ENCODE results near the gene COX6B2. TPM values are rescaled to one million over a fixed set of nuclear protein-coding genes. Genes with fewer than 3 reads are reported as not detected.
"Not testable (repeated sequence)": the region's sequence is repeated elsewhere in the genome, so short reads cannot be mapped to it uniquely, and the experiment has no call there.

COX6B2 gene
- total and polyA plus RNA-seq, 2 donors (not counting 3 experiments of a cell fraction or from before 2014, with no cell fraction given) = not detected

GRCh38 chr19:55333870-55334269, 20.6 kb downstream of the COX6B2 start:
- dilution Hi-C loops (cut with MboI; ENCODE audit: extremely low pct_ligation_motif_present, low sequenced_read_pairs) = no loop called here
- H2AFZ ChIP-seq (ENCODE audit: low read depth, low read length) = no peak overlapping the region
- no peak overlapping the region for H3K4me2 ChIP-seq (ENCODE audit: insufficient read depth, low read length)
- H3K9me3 ChIP-seq (replicated peaks; ENCODE audit: control insufficient read depth, insufficient read depth, low read length) = no peaks in the 10 kb centered on the region
- TF ChIP-seq GATA2 (IDR thresholded peaks at IDR 0.05; ENCODE audit: insufficient read depth, insufficient read length, low read depth, low read length) = no peak
- no peak for TF ChIP-seq CTCF (IDR thresholded peaks at IDR 0.05; ENCODE audit: extremely low read depth in 1 of 2, insufficient read depth in 1 of 2, low read depth in 1 of 2, low read length in 2 of 2)
- TF ChIP-seq MYC (IDR thresholded peaks at IDR 0.05; ENCODE audit: low read depth, low read length) = no peak
- no peak for TF ChIP-seq JUN (IDR thresholded peaks at IDR 0.05; ENCODE audit: borderline replicate concordance, insufficient read depth, insufficient read length, low read depth)
- TF ChIP-seq FOS (IDR thresholded peaks at IDR 0.05; ENCODE audit: borderline replicate concordance, insufficient read depth, low read length) = no peak
- TF ChIP-seq POLR2A (IDR thresholded peaks at IDR 0.05; ENCODE audit: low read depth, low read length) = no peak
- TF ChIP-seq EZH2 (IDR thresholded peaks at IDR 0.05; ENCODE audit: borderline replicate concordance, low read depth, low read length, severe bottlenecking) = no peak
- no peak for TF ChIP-seq POLR2AphosphoS5 (IDR thresholded peaks at IDR 0.05; ENCODE audit: insufficient read depth, low read depth, low read length)
- TF ChIP-seq MAX (IDR thresholded peaks at IDR 0.05; ENCODE audit: insufficient read depth, insufficient read length) = no peak
- intact Hi-C loops (cut with micrococcal nuclease) = loop anchor here (10.0 kb wide), 1 partner anchor 321 kb away; the partner anchor contains the start of gene U2AF2
- H3K9ac ChIP-seq (replicated peaks; ENCODE audit: extremely low read depth, insufficient read depth, low read length) = no peak overlapping the region
- ChIA-PET CTCF (no interaction called here), POLR2A (no interaction called here)
- no peaks in the 10 kb centered on the region for H3K36me3 ChIP-seq (ENCODE audit: control insufficient read depth in 2 of 2, extremely low read depth in 1 of 2, insufficient read depth in 2 of 2, low read length in 2 of 2)
- H3K27me3 ChIP-seq (ENCODE audit: control insufficient read depth in 2 of 2, insufficient read depth in 2 of 2, low read length in 2 of 2) = peaks cover 0 to 5% of the 10 kb centered on the region in 2 experiments
- H3K4me3 ChIP-seq (replicated peaks in 1 of 3; ENCODE audit: insufficient read depth in 1 of 3, low read depth in 1 of 3, low read length in 3 of 3) = no peak overlapping the region
- no peaks in the 10 kb centered on the region for H3K79me2 ChIP-seq (ENCODE audit: control insufficient read depth, insufficient read depth, low read length)
- FAIRE-seq (no peak), DNase-seq (ENCODE audit: low read depth, low spot score) (no peak)
- H3K4me1 ChIP-seq (ENCODE audit: control insufficient read depth, extremely low read depth, insufficient read depth, low read length) = no peaks in the 10 kb centered on the region
- H3K27ac ChIP-seq (ENCODE audit: insufficient read depth, low read depth, low read length) = no peak overlapping the region
- BruUV-seq (replicated peaks) = no TSS peak
- H4K20me1 ChIP-seq (replicated peaks; ENCODE audit: control insufficient read depth, extremely low read depth, insufficient read depth, low read length) = no peaks in the 10 kb centered on the region
- no peaks in the 10 kb centered on the region for H3K9me1 ChIP-seq (replicated peaks; ENCODE audit: control insufficient read depth, extremely low read depth, insufficient read depth, low read length)

DNA sequence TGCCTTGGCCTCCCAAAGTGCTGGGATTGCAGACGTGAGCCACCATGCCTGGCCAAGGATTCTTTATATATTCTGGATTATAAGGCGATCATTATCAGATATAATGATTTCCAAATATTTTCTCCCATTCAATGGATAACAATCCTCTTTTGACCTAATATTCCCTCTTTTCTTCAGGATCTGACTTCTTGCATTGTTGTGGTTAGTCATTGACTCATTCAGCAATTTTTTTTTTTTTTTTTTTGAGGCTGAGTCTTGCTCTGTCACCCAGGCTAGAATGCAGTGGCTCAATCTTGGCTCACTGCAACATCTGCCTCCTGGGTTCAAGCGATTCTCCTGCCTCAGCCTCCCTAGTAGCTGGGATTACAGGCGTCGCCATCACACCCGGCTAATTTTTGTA, 24.7 kb downstream of the COX6B2 start:
- H3K9ac ChIP-seq (replicated peaks; ENCODE audit: extremely low read depth, insufficient read depth, low read length); CTCF ChIA-PET; dilution Hi-C loops (cut with MboI; ENCODE audit: extremely low pct_ligation_motif_present, low sequenced_read_pairs); POLR2A ChIA-PET; H3K4me2 ChIP-seq (ENCODE audit: insufficient read depth, low read length); DNase-seq (ENCODE audit: low read depth, low spot score); BruUV-seq (replicated peaks); H3K4me1 ChIP-seq (ENCODE audit: control insufficient read depth, extremely low read depth, insufficient read depth, low read length); H3K36me3 ChIP-seq (ENCODE audit: control insufficient read depth in 2 of 2, extremely low read depth in 1 of 2, insufficient read depth in 2 of 2, low read length in 2 of 2); H2AFZ ChIP-seq (ENCODE audit: low read depth, low read length); H3K4me3 ChIP-seq (replicated peaks in 1 of 3; ENCODE audit: insufficient read depth in 1 of 3, low read depth in 1 of 3, low read length in 3 of 3); H3K27ac ChIP-seq (ENCODE audit: insufficient read depth, low read depth, low read length); H3K79me2 ChIP-seq (ENCODE audit: control insufficient read depth, insufficient read depth, low read length); H4K20me1 ChIP-seq (replicated peaks; ENCODE audit: control insufficient read depth, extremely low read depth, insufficient read depth, low read length); H3K9me1 ChIP-seq (replicated peaks; ENCODE audit: control insufficient read depth, extremely low read depth, insufficient read depth, low read length); FAIRE-seq; H3K27me3 ChIP-seq (ENCODE audit: control insufficient read depth in 2 of 2, insufficient read depth in 2 of 2, low read length in 2 of 2); H3K9me3 ChIP-seq (replicated peaks; ENCODE audit: control insufficient read depth, insufficient read depth, low read length): not testable (repeated sequence)
- intact Hi-C loops (cut with micrococcal nuclease) = loop anchor here (10.0 kb wide), 1 partner anchor 325 kb away; the partner anchor contains the start of gene U2AF2

GRCh38 chr19:55328774-55329318, 25.7 kb downstream of the COX6B2 start:
- H3K27me3 ChIP-seq (ENCODE audit: control insufficient read depth in 2 of 2, insufficient read depth in 2 of 2, low read length in 2 of 2); H4K20me1 ChIP-seq (replicated peaks; ENCODE audit: control insufficient read depth, extremely low read depth, insufficient read depth, low read length); H3K27ac ChIP-seq (ENCODE audit: insufficient read depth, low read depth, low read length); H3K4me3 ChIP-seq (replicated peaks in 1 of 3; ENCODE audit: insufficient read depth in 1 of 3, low read depth in 1 of 3, low read length in 3 of 3); H2AFZ ChIP-seq (ENCODE audit: low read depth, low read length); H3K9me1 ChIP-seq (replicated peaks; ENCODE audit: control insufficient read depth, extremely low read depth, insufficient read depth, low read length); H3K4me1 ChIP-seq (ENCODE audit: control insufficient read depth, extremely low read depth, insufficient read depth, low read length); POLR2A ChIA-PET; H3K9ac ChIP-seq (replicated peaks; ENCODE audit: extremely low read depth, insufficient read depth, low read length); intact Hi-C loops (cut with micrococcal nuclease); CTCF ChIA-PET; H3K36me3 ChIP-seq (ENCODE audit: control insufficient read depth in 2 of 2, extremely low read depth in 1 of 2, insufficient read depth in 2 of 2, low read length in 2 of 2); DNase-seq (ENCODE audit: low read depth, low spot score); H3K79me2 ChIP-seq (ENCODE audit: control insufficient read depth, insufficient read depth, low read length); dilution Hi-C loops (cut with MboI; ENCODE audit: extremely low pct_ligation_motif_present, low sequenced_read_pairs); FAIRE-seq; H3K4me2 ChIP-seq (ENCODE audit: insufficient read depth, low read length); BruUV-seq (replicated peaks); H3K9me3 ChIP-seq (replicated peaks; ENCODE audit: control insufficient read depth, insufficient read depth, low read length): not testable (repeated sequence)
